ENCODE results near the gene B3GALNT2. TPM values are rescaled to one million over a fixed set of nuclear protein-coding genes. Genes with fewer than 3 reads are reported as not detected.

B3GALNT2 gene
- total RNA-seq, 2 donors from 2014 or later: 17.7 to 24.9 TPM

DNA sequence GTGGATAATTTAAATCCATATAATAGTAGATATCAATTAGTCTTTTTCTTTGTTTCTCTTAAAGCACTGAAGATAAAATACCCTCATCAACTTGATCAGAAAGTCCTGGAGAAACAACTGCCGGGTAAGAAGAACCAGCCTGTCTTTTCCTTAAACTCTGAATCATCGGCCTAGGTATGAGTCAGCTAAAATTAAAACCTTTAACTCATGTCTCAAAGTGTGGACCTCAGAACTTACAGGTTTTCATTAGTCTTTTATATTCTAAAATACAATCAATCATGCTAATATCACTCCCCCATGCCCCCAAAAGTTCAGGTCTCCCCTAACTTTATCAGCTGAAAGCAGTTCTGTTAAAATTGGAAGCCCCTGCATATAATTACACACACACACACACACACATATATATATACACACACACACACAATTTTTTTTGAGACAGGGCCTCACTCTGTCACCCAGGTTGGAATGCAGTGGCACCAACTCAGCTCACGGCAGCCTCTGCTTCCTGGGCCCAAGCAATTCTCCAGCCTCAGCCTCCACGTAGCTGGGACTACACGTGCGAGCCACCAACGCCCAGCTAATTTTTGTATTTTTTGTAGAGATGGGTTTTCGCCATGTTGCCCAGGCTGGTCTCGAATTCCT lies 61.3 kb downstream of the B3GALNT2 start:
- Histone ChIP-seq H3K4me3 (no peak overlapping the region), H3K9me3 (no peaks in the 10 kb centered on the region), H3K4me1 (no peaks in the 10 kb centered on the region), H3K27me3 (no peaks in the 10 kb centered on the region), H3K36me3 (peaks cover 11% of the 10 kb centered on the region), H3K9ac (ENCODE audit: low read depth in 2 of 2, low read length in 2 of 2) (no peak overlapping the region), H3K27ac (no peak overlapping the region)
- no peak for DNase-seq
- intact Hi-C loops (cut with DNase I): no loop called here
- TF ChIP-seq, protein P1, sequence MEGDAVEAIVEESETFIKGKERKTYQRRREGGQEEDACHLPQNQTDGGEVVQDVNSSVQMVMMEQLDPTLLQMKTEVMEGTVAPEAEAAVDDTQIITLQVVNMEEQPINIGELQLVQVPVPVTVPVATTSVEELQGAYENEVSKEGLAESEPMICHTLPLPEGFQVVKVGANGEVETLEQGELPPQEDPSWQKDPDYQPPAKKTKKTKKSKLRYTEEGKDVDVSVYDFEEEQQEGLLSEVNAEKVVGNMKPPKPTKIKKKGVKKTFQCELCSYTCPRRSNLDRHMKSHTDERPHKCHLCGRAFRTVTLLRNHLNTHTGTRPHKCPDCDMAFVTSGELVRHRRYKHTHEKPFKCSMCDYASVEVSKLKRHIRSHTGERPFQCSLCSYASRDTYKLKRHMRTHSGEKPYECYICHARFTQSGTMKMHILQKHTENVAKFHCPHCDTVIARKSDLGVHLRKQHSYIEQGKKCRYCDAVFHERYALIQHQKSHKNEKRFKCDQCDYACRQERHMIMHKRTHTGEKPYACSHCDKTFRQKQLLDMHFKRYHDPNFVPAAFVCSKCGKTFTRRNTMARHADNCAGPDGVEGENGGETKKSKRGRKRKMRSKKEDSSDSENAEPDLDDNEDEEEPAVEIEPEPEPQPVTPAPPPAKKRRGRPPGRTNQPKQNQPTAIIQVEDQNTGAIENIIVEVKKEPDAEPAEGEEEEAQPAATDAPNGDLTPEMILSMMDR (IDR thresholded peaks at IDR 0.05): no peak

DNA sequence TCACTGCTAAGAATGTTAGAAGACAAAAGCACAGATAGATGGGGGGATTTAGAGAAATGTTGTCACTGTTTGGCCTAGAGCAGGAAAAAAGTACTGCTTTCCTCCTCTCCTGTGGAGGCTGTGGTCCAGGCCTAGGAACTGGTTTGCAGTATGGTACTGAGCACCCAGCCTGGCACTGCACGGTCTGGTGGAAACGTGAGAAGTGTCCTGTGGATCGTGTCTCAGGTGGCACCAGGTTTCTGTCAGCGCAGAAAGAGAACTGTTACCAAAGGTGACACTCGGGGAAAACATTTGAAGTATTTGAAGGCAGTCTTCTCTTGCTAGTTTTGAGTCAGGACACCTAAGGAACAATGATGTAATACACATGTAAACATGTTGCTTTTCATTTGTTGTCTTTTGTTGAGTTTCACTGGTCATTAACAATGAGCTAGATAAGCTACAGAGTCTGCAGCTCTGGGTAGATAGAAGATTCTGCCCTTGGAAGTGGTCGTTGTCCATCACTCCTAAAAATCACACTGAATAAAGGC lies 63.0 kb downstream of the B3GALNT2 start:
- Histone ChIP-seq H3K4me1 (no peaks in the 10 kb centered on the region), H3K36me3 (peaks cover 8% of the 10 kb centered on the region), H3K27me3 (no peaks in the 10 kb centered on the region), H3K9me3 (no peaks in the 10 kb centered on the region), H3K9ac (ENCODE audit: low read depth in 2 of 2, low read length in 2 of 2) (no peak overlapping the region), H3K4me3 (no peak overlapping the region), H3K27ac (no peak overlapping the region)
- DNase-seq: no peak
- intact Hi-C loops (cut with DNase I): no loop called here
- TF ChIP-seq, protein P1 (IDR thresholded peaks at IDR 0.05): no peak

DNA sequence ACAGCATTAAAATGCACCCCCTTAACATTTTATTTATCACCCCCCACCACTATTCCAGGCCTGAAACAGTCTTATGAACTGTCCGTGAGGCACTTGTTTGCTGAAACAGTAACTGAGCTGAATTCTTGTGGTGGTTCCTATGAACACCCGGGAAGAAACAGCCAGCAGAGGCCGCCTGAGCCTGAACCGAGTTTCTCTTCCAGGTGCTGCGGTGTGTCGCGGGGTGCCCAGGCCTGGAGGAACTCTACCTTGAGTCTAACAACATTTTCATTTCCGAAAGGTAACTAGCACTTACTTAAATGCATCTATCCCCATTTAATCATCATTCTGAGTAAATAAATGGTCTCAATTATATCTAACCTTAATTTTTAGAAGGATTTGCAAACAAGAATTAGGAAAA lies 70.3 kb downstream of the B3GALNT2 start:
- no peaks in the 10 kb centered on the region for H3K4me1 ChIP-seq
- intact Hi-C loops (cut with DNase I): no loop called here

DNA sequence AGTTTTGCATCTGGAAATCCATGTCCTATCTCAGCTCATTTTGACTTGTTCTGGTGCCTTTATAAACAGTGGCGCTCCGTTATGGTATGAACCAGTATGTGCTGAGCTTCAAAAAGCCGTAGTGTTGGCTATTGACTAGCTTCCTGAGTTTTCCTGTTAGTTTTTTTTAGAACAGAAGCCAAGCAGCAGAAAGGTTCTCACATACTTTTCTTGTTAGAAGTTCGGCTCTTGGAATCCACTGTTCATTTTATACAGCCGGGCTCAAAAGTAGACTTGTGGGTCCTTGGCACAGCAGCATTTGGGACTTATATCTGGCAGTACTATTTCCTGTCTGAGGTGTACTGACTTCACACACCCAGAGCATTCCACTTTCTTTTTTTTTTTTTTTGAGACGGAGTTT lies 73.3 kb downstream of the B3GALNT2 start:
- intact Hi-C loops (cut with DNase I): no loop called here

More for the DNA sequence above, 70.3 kb downstream of the B3GALNT2 start:
- Histone ChIP-seq H3K36me3 (peaks cover 5% of the 10 kb centered on the region), H3K9me3 (no peaks in the 10 kb centered on the region), H3K4me3 (no peak overlapping the region), H3K27ac (no peak overlapping the region), H3K9ac (ENCODE audit: low read depth in 2 of 2, low read length in 2 of 2) (no peak overlapping the region), H3K27me3 (no peaks in the 10 kb centered on the region)
- TF ChIP-seq, protein P1 (IDR thresholded peaks at IDR 0.05): no peak
- DNase-seq: no peak

DNA sequence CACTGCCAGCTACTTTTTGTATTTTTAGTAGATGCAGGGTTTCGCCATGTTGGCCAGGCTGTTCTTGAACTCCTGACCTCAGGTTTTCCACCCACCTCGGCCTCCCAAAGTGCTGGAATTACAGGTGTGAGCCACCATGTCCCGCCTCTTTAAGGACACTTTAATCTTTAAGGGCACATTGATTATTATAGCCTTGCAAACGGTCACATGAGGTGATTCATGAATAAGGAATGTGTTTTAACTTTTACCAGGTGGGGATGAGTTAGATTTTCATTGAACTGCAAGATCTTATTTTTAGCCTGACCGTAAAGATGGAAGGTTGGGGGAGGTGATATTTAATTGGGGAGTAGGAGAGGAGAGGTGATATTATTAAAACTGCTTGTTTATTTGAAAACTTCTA lies 75.1 kb downstream of the B3GALNT2 start:
- Histone ChIP-seq H3K9me3 (no peaks in the 10 kb centered on the region), H3K27me3 (no peaks in the 10 kb centered on the region), H3K4me1 (no peaks in the 10 kb centered on the region), H3K9ac (ENCODE audit: low read depth in 2 of 2, low read length in 2 of 2) (no peak overlapping the region), H3K27ac (no peak overlapping the region), H3K36me3 (no peaks in the 10 kb centered on the region), H3K4me3 (no peak overlapping the region)
- no peak for DNase-seq
- intact Hi-C loops (cut with DNase I): no loop called here
- TF ChIP-seq, protein P1 (IDR thresholded peaks at IDR 0.05): no peak

More for the DNA sequence above, 73.3 kb downstream of the B3GALNT2 start:
- Histone ChIP-seq H3K27me3 (no peaks in the 10 kb centered on the region), H3K4me1 (no peaks in the 10 kb centered on the region), H3K27ac (no peak overlapping the region), H3K9ac (ENCODE audit: low read depth in 2 of 2, low read length in 2 of 2) (no peak overlapping the region), H3K4me3 (no peak overlapping the region), H3K9me3 (no peaks in the 10 kb centered on the region), H3K36me3 (no peaks in the 10 kb centered on the region)
- TF ChIP-seq, protein P1 (IDR thresholded peaks at IDR 0.05): no peak
- no peak for DNase-seq
